Medulla oblongata (tissue), 1 donor: Measurements from ENCODE around the gene FOXK2.
"Not testable (repeated sequence)": the region's sequence is repeated elsewhere in the genome, so short reads cannot be mapped to it uniquely, and the experiment has no call there.

Experiments
- DNase-seq: peaks from one replicate; pipeline ENCODE4 v3.0.0-alpha.2; 2015; ENCODE audit errors: extremely low spot score

Gene FOXK2

GRCh38 chr17:82531431-82531881, 11.9 kb downstream of the FOXK2 start:
- DNase-seq = no peak

DNA sequence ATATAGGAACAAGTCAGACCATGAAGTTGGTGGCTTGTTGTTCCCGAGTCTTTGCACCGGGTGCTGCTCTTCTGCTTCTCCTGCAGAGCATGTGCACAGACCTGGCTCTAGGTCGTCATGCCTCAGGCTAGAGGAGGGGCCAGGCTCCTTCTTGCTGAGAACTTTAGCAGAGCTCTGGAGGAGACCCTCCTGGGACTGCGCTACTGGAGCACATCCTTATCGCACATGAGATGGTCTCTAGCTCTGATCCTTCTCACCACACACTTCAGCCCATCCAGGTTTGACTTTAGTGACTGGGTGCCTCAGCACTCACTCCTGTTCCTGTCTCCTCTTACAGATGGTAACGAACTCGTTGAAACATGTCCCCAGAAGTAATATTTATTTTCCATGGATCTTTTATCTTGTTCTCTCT, 14.9 kb downstream of the FOXK2 start:
- DNase-seq = no peak

DNA sequence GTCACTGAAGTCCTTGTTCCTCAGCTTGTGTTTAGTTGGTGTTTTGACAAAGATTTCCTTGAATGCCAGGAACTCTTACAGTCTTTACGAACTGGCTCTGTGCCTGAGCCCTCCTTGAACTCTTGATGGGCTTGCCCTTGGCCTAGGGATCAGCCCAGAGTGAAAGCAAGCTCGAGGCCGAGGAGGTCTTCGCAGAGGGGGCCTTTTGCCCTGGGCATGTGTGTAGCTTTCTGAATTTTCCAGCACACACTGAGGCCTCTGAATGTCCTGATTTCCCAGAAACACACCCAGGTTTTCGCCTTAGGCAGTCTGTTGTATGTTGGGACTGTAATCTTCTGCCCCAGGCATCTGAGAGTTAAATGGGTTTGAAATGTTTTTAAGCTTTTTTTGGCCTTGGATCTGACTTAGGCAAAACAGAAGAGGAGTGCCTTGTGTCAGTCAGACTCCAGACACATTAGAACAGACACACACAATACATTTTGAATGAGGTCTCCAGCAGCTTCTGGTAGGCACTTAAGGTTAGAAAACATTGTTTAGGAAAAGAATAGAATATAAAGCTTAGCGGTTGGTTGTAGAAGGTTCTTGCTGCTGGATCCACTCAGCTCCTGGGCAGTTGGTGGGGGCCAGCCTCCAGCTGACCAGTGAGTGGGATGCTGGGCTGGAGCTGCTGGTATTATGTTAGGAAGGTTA, 17.1 kb downstream of the FOXK2 start:
- DNase-seq = no peak

DNA sequence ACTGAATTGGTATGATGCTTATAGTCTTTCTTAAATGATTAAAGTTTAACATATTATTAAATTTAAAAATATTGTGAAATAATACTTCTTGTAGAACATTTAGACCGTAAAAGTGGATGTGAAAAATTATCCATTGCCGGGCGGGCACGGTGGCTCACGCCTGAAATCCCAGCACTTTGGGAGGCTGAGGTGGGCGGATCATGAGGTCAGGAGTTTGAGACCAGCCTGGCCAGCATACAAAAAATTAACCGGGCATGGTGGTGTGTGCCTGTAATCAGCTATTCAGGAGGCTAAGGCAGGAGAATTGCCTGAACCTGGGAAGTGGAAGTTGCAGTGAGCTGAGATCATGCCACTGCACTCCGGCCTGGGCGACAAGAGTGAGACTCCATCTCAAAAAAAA, 17.7 kb downstream of the FOXK2 start:
- not testable (repeated sequence) for DNase-seq

- DNase-seq = not testable (repeated sequence)
Observed at GRCh38 chr17:82539076-82539475, 19.5 kb downstream of the FOXK2 start.

- no peak for DNase-seq
Observed at GRCh38 chr17:82542439-82542838, 22.9 kb downstream of the FOXK2 start.

DNA sequence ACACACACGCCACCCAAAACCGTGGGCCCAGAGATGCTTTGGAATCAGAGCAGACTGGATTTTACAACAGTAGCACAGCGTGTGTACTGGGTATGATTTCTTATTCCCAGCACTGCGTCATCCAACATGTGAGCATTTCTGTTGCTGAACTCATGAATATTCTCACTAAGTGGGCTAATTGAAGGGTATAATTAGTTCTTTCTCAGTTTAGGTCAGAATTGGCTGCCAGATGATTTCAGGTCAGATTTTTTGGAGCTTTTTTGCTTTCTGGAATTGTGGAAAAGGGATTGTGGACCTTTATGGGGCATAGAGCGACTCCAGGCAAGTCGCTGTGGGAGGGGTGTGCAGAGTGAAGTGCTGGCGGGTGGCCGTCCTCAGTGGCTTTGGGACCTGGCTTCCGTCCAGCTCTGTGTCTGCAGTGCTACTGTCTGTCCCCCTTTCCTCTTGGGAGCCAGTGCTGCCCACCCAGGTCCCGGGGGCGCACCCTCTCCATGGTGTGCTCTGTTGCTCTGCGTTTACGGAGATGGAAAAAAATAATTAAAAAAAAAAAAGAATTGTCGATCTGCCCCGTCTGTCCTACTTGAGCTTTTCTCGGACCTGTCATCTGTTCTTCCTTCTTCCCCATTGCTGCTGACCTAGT, 25.0 kb downstream of the FOXK2 start:
- DNase-seq = peak; percentile 53

GRCh38 chr17:82545071-82545462, 25.5 kb downstream of the FOXK2 start:
- no peak for DNase-seq

GRCh38 chr17:82547981-82548380, 28.4 kb downstream of the FOXK2 start:
- no peak for DNase-seq

GRCh38 chr17:82548681-82549303, 29.3 kb downstream of the FOXK2 start:
- peak; percentile 67 for DNase-seq

- DNase-seq = peak; percentile 60
Observed at GRCh38 chr17:82551779-82552457, 32.4 kb downstream of the FOXK2 start.

GRCh38 chr17:82552580-82552979, 33.0 kb downstream of the FOXK2 start:
- DNase-seq = no peak

DNA sequence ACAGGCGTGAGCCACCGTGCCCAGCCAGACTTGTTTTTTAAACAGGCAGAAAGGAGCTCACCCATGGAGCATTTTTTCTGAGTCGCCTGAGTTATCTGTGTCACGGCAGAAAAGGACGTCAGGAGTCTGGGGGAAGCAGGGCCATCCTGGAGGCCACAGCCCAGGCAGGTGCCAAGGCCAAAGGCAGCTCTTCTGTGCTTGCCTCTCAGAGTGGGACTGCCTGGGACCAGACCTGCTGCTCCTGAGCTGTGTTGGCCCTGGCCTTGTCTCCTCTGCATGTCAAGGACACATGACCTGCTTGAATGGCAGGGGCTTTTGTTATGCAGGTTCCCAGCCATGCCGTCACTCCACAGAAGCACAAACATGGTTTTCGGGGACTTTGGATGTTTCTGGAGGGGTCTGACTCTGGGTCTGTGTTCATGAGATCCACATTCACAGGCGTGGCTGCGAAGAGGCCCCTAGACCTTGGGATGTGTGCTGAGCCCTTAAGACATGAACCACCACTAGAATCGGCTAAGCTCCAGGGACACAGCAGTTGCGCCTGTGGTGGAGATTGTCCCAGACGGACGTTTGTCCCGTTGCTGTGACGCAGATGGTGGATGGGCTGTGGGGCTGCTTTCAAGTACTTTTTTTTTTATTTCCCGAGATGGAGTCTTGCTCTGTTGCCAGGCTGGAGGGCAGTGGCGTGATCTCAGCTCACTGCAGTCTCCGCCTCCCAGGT, 33.8 kb downstream of the FOXK2 start:
- DNase-seq = no peak

GRCh38 chr17:82557510-82557909, 38.0 kb downstream of the FOXK2 start:
- not testable (repeated sequence) for DNase-seq

GRCh38 chr17:82559566-82560251, 40.2 kb downstream of the FOXK2 start:
- DNase-seq = no peak

DNA sequence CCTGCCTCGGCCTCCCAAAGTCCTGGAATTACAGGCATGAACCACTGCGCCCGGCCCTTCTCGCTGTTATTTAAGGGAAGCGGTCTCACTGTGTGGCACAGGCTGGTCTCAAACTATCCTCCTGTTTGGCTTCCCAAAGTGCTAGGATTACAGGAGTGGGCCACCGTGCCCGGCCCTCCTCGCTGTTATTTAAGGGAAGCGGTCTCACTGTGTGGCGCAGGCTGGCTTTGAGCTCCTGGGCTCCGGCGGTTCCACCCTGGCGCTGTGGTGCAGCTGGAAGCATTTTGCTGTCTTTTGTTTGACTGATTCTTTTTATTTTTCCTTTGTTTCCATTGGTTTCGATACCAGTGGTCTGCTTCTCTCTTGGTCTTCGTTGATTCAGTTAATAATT, 40.7 kb downstream of the FOXK2 start:
- DNase-seq = no peak

DNA sequence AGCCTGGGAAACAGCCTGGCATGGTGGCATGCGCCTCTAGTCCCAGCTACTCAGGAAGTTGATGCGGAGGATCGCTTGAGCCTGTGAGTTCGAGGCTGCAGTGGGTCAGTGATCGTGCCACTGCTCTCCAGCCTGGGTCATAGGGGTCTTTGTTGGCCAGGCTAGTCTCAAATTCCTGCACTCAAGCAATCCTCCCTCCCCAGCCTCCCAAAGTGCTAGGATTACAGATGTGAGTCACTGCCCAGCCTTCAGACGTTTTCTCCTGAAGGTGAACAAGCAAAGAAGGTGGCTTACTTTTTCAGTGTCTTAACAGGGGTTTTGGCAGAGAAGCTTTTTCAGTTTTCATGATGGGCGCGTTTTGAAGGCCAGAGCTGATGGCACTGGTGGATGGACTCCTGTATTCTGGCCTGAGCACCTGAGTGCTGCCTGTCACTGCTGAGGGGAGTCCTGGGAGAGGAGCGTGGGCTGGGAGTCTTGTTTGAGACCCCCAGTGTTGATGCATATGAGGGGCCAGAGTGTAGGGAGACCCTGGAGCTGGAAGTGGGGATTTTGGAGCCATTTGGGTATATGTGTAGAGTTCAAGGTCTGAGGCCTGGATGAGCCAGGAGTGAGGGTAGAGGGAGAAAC, 41.4 kb downstream of the FOXK2 start:
- DNase-seq = no peak

DNA sequence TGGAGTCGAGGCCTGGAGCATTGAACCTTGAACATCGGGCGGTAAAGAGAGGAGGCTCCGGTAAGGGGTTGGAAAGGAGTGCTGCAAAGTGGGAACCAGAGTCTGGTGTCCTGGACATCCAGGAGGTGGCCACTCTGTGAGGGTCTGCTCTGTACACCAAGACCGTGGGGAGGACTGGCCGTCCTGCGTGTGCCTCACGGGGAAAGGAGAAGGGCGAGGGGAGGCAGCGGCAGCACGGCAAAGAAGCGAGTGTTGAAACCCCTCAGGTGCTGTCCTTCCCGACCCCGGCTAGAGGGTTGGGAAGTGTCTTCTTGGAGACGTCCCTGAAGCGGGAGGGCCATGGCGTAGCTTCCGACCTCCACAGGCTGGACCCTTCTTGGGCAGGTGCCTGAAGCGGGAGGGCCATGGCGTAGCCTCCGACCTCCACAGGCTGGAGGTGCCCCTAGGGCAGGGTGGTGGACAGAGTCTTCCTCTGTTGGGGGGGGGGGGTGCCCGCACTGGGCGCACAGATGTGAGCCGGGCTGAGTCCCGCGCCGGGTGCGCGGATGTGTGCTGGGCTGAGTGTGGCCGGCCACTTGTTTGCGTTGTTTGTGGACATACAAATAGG, 42.0 kb downstream of the FOXK2 start:
- DNase-seq = no peak

- not testable (repeated sequence) for DNase-seq
Observed at GRCh38 chr17:82562718-82563220, 43.2 kb downstream of the FOXK2 start.

DNA sequence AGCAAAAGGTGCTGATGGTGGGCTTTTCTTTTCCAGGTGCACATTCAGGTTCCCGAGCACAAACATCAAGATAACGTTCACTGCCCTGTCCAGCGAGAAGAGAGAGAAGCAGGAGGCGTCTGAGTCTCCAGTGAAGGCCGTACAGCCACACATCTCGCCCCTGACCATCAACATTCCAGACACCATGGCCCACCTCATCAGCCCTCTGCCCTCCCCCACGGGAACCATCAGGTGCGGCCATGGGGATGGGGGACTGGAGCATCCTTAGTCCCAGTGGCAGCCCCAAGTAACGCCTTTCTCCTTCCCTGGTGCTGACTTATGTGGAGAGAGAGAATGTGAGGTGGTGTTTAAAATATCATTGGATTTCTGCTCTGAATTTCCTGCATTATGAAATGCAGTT, 43.8 kb downstream of the FOXK2 start:
- DNase-seq = no peak
